GM12878 (cell line): ENCODE measurements around the gene DICER1. TPM values are rescaled to one million over a fixed set of nuclear protein-coding genes. Genes with fewer than 3 reads are reported as not detected.

ENCODE experiments used
- ATAC-seq: fragments of 200-7000 bp; cut with Tn5 transposase; 3 replicates; pipeline ENCODE4 v1.9.1; 2020; ENCODE audit warnings: mild to moderate bottlenecking, moderate library complexity
- BruUV-seq: library from RNA; stranded (reverse); fragments of 400-500 nt; replicated peaks from 2 replicates; lab custom pipeline; 2021; lab: Mats Ljungman, UMichigan
- CTCF ChIA-PET: fragments of 300-600 bp; sonication (Branson Sonifier 250); formaldehyde crosslinking; extraction: SDS; loops from one replicate; lab custom pipeline; 2021; ENCODE audit warnings: inconsistent platforms; lab: Yijun Ruan, JAX
- POLR2A ChIA-PET: fragments of 350-600 bp; formaldehyde crosslinking; extraction: SDS; loops from one replicate; lab custom pipeline; 2021; ENCODE audit warnings: inconsistent platforms; lab: Charles Lee
- RAD21 ChIA-PET: fragments of 300-600 bp; sonication (Branson Sonifier 250); formaldehyde crosslinking; loops from one replicate; lab custom pipeline; 2023; ENCODE audit warnings: antibody characterized with exemption; ENCODE audit not compliant: unreplicated experiment; lab: Charles Lee
- SMC1A ChIA-PET: fragments of 300-600 bp; sonication (Branson Sonifier 250); formaldehyde crosslinking; loops from one replicate; lab custom pipeline; 2023; ENCODE audit not compliant: unreplicated experiment, uncharacterized antibody; lab: Charles Lee
- DNase-seq: peaks from one replicate; pipeline ENCODE4 v3.0.0-alpha.2; 2011; ENCODE audit warnings: low read depth, low spot score
- FAIRE-seq: peaks from 3 replicates; lab custom pipeline; 2011; peaks lifted over from hg19 to GRCh38; lab: Jason Lieb, UNC
- H2AFZ ChIP-seq: 2 replicates; pipeline ENCODE4 v1.6.0; 2011; ENCODE audit warnings: low read depth, low read length, control low read depth; ENCODE audit not compliant: control insufficient read depth
- H3K27ac ChIP-seq: 2 replicates; pipeline ENCODE4 v1.5.1; 2011; ENCODE audit warnings: control low read depth; ENCODE audit not compliant: control insufficient read depth, insufficient read depth
- H3K27me3 ChIP-seq, 2 experiments: replicated peaks in 1 of 2; 2 replicates each; pipeline versions ENCODE4 v1.6.0 to v1.6.1; 2011; ENCODE audit warnings: low read length in 1 of 2; ENCODE audit not compliant: control insufficient read depth in 2 of 2, insufficient read depth in 2 of 2
- H3K36me3 ChIP-seq, 2 experiments: 2 replicates each; pipeline ENCODE4 v1.5.1; 2011; ENCODE audit warnings: low read length in 1 of 2; ENCODE audit not compliant: control insufficient read depth in 2 of 2, insufficient read depth in 2 of 2
- H3K4me1 ChIP-seq: 2 replicates; pipeline ENCODE4 v1.6.1; 2011; ENCODE audit warnings: mild to moderate bottlenecking, low read length, moderate library complexity, mixed read lengths; ENCODE audit not compliant: control insufficient read depth, insufficient read depth
- H3K4me2 ChIP-seq: 2 replicates; pipeline ENCODE4 v1.6.0; 2011; ENCODE audit warnings: control low read depth; ENCODE audit not compliant: control insufficient read depth, insufficient read depth
- H3K4me3 ChIP-seq: fragments of 200-600 bp; sonication (generic); 2 replicates; pipeline ENCODE4 v1.5.1; 2016
- H3K79me2 ChIP-seq: 2 replicates; pipeline ENCODE4 v1.6.0; 2011; ENCODE audit warnings: low read length; ENCODE audit not compliant: control insufficient read depth, insufficient read depth
- H3K9ac ChIP-seq: 2 replicates; pipeline ENCODE4 v1.8.0; 2011; ENCODE audit warnings: low read length, control low read depth, mixed read lengths; ENCODE audit not compliant: control insufficient read depth, insufficient read depth
- H3K9me3 ChIP-seq: replicated peaks from 3 replicates; pipeline ENCODE4 v1.5.1; 2011; ENCODE audit warnings: mild to moderate bottlenecking, low read length; ENCODE audit not compliant: control insufficient read depth, insufficient read depth
- H4K20me1 ChIP-seq: 2 replicates; pipeline ENCODE4 v1.6.0; 2011; ENCODE audit not compliant: control insufficient read depth, insufficient read depth
- NRF1 ChIP-seq: conservative IDR thresholded peaks from 2 replicates; pipeline ENCODE4 v1.6.1; 2011; ENCODE audit warnings: mild to moderate bottlenecking, low read depth, low read length, improper control_type of control experiment
- SMC3 ChIP-seq: IDR thresholded peaks from 2 replicates; pipeline ENCODE4 v1.6.1; 2011; ENCODE audit warnings: low read length, improper control_type of control experiment, borderline replicate concordance
- WGBS: methylation state at CpG from one replicate; pipeline ENCODE4 v1.1.6; 2016; ENCODE audit warnings: low lambda C conversion rate; ENCODE audit not compliant: insufficient replicate concordance, insufficient coverage; ENCODE audit errors: missing lambda C conversion rate; 5-methylcytosine and 5-hydroxymethylcytosine counted together
- in situ Hi-C: fragments of 300-500 bp; cut with MboI; formaldehyde crosslinking; loops from 9 replicates; pipeline ENCODE4 v1.14.3; 2018; ENCODE audit warnings: mixed read lengths
- intact Hi-C: fragments of 100-400 bp; cut with micrococcal nuclease; formaldehyde crosslinking; loops from one replicate; pipeline ENCODE4 v1.14.2; 2022; ENCODE audit not compliant: unreplicated experiment
- polyA plus RNA-seq, 11 experiments: library from polyadenylated mRNA; depleted of rRNA in 4 of 11; unstranded in 6 of 11; stranded (reverse) in 5 of 11; fragments of >200 nt; fragmentation: Nextera tagmentation in 4 of 11; fragmentation: Illumina TruSeq in 1 of 11; extraction: Ambion mirVana in 4 of 11; extraction: Trizol in 1 of 11; gene quantifications; 1 replicate in 1 of 11; 2 replicates in 10 of 11; pipeline versions ENCODE4 v1.2.1 to v1.2.3, GENCODE V29; 2011 to 2016; ENCODE audit warnings: inconsistent platforms in 2 of 11, missing spikeins in 2 of 11, low read depth in 1 of 11
- total RNA-seq, 4 experiments: library from RNA; depleted of rRNA in 3 of 4; stranded (reverse); fragments of >200 nt in 3 of 4; fragmentation: Illumina TruSeq in 1 of 4; extraction: Trizol in 1 of 4; gene quantifications; 2 replicates each; pipeline versions ENCODE4 v1.2.1 to v1.2.3, GENCODE V29; 2013 to 2021
- TF ChIP-seq, protein P1 (sequence below), 3 experiments: IDR thresholded peaks in 2 of 3; conservative IDR thresholded peaks in 1 of 3; 2 replicates each; pipeline ENCODE4 v1.5.1; 2011; ENCODE audit warnings: low read depth in 3 of 3, low read length in 3 of 3, mild to moderate bottlenecking in 3 of 3, control low read depth in 2 of 3, moderate library complexity in 2 of 3, inconsistent platforms in 1 of 3, mixed read lengths in 1 of 3; ENCODE audit not compliant: control insufficient read depth in 2 of 3, insufficient read depth in 1 of 3; ENCODE audit errors: extremely low read depth in 1 of 3

DICER1 gene
- total and polyA plus RNA-seq, 10 of the 15 experiments (the other 5 are each of a cell fraction or from before 2014, with no cell fraction given): 6.8 to 70.8 (median 37.1) TPM

DNA sequence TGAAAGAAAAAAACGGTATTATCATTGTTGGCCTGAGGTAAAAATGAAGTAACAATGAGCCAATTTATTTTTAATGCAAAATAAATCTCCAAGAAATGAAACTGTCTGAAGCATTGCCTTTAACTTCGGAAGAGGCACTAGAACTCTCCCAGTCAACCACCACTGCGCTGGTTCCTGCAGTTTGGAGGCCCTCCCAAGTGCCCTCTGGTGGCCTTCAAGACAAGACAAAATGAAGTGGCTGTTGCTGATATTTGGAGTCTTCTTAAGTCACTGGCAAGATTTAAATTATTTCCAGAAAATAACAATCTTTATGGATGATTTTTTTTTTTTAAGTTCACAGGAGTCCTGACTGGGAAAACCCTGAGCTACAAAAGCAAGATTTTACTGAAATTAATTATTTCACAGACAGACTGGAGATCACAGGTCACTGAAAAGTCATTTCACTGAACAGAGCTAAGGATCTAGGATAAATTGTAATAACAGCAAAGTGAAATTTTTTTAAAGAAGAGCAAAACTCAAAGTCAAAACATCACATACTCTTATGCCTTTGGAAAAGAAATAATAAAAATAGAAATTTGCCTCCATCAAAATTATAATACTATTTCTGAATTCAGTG lies 58.2 kb downstream of the DICER1 start:
- DNase-seq (no peak), ATAC-seq (peak; percentile 66), FAIRE-seq (no peak)
- Histone ChIP-seq H3K4me1 (no peaks in the 10 kb centered on the region), H2AFZ (no peak overlapping the region), H3K27ac (no peak overlapping the region), H3K4me3 (no peak overlapping the region), H3K36me3 (peaks cover 9 to 12% of the 10 kb centered on the region in 2 experiments; a peak in 3 of 4 replicates), H3K4me2 (no peak overlapping the region), H3K79me2 (no peaks in the 10 kb centered on the region; the same call in 1 of the 2 replicates), H4K20me1 (no peaks in the 10 kb centered on the region), H3K9me3 (no peaks in the 10 kb centered on the region), H3K9ac (no peak overlapping the region), H3K27me3 (no peaks in the 10 kb centered on the region)
- intact Hi-C loops: loop anchor here (10.0 kb wide), 1 partner anchor 414 kb away; no protein-coding TSS in a partner anchor
- WGBS: 83% methylated on average over 3 of the region's 3 CpGs
- no TSS peak for BruUV-seq
- ChIA-PET SMC1A (interaction anchor here (0.9 to 1.0 kb wide), 2 partner anchors 95 to 106 kb away, joined by 3 to 4 read pairs; no protein-coding TSS in a partner anchor), CTCF (interaction anchor here (0.8 to 1.6 kb wide), 3 partner anchors 10 to 112 kb away, joined by 3 to 5 read pairs (median 3); no protein-coding TSS in a partner anchor), POLR2A (no interaction called here), RAD21 (interaction anchor here (0.7 kb wide), 1 partner anchor 202 kb away, joined by 3 read pairs; no protein-coding TSS in a partner anchor)
- in situ Hi-C loops: no loop called here
- TF ChIP-seq SMC3 (peak; percentile 23; the same call in 1 of the 2 replicates), NRF1 (no peak)
- TF ChIP-seq, protein P1, sequence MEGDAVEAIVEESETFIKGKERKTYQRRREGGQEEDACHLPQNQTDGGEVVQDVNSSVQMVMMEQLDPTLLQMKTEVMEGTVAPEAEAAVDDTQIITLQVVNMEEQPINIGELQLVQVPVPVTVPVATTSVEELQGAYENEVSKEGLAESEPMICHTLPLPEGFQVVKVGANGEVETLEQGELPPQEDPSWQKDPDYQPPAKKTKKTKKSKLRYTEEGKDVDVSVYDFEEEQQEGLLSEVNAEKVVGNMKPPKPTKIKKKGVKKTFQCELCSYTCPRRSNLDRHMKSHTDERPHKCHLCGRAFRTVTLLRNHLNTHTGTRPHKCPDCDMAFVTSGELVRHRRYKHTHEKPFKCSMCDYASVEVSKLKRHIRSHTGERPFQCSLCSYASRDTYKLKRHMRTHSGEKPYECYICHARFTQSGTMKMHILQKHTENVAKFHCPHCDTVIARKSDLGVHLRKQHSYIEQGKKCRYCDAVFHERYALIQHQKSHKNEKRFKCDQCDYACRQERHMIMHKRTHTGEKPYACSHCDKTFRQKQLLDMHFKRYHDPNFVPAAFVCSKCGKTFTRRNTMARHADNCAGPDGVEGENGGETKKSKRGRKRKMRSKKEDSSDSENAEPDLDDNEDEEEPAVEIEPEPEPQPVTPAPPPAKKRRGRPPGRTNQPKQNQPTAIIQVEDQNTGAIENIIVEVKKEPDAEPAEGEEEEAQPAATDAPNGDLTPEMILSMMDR (IDR thresholded peaks at IDR 0.05 in 2 of 3, conservative IDR thresholded peaks at IDR 0.05 in 1 of 3; ENCODE audit: control insufficient read depth in 2 of 3, extremely low read depth in 1 of 3, insufficient read depth in 1 of 3, low read depth in 3 of 3, low read length in 3 of 3): peak; percentile 23 to 43 (median 40); a peak in 5 of 6 replicates
